Measurements from ENCODE around the gene TMEM138. TPM values are rescaled to one million over a fixed set of nuclear protein-coding genes. Genes with fewer than 3 reads are reported as not detected.
A peak's percentile ranks its signal among the peaks of the same experiment; 100 is the strongest.
"Not testable (repeated sequence)": the region's sequence is repeated elsewhere in the genome, so short reads cannot be mapped to it uniquely, and the experiment has no call there.

Gene TMEM138
- total RNA-seq, 6 experiments from 2014 or later: 49.0 to 63.1 (median 58.0) TPM

DNA sequence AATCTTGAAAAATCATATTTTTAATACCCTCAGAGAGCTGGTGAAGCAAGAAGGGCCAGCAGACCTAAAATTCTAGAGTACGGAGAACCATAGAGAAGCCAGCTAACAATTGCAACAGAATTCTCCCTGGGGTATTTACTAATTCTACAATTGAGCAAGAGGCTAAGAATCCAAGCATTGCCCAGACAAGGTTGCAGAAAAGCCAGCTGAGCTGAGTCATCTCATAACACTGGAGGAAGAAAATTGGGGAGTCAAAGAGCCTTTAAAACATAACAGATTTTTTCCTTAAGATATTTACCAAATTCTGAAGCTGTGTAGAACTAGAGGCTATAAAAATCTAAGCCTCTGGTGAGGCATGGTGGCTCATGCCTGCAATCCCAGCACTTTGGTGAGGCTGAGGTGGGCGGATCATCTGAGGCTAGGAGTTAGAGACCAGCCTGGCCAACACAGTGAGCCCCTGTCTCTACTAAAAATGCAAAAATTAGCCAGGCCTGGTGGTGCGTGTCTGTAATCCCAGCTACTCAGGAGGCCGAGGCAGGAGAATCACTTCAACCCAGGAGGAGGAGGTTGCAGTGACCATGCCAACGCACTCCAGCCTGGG lies 16.6 kb downstream of the TMEM138 start:
- Mint-ChIP-seq H3K36me3 (ENCODE audit: low read depth) (peaks cover 20% of the 10 kb centered on the region), H3K27me3 (ENCODE audit: insufficient read depth) (no peaks in the 10 kb centered on the region), H3K4me3 (peak overlapping the region; percentile 38), H3K4me1 (ENCODE audit: low read depth) (peaks cover 38% of the 10 kb centered on the region), H3K9me3 (no peaks in the 10 kb centered on the region; the same call in 1 of the 2 replicates), H3K27ac (peak overlapping the region; percentile 79)
- peak; percentile 96 for DNase-seq
- TF ChIP-seq, protein P1, sequence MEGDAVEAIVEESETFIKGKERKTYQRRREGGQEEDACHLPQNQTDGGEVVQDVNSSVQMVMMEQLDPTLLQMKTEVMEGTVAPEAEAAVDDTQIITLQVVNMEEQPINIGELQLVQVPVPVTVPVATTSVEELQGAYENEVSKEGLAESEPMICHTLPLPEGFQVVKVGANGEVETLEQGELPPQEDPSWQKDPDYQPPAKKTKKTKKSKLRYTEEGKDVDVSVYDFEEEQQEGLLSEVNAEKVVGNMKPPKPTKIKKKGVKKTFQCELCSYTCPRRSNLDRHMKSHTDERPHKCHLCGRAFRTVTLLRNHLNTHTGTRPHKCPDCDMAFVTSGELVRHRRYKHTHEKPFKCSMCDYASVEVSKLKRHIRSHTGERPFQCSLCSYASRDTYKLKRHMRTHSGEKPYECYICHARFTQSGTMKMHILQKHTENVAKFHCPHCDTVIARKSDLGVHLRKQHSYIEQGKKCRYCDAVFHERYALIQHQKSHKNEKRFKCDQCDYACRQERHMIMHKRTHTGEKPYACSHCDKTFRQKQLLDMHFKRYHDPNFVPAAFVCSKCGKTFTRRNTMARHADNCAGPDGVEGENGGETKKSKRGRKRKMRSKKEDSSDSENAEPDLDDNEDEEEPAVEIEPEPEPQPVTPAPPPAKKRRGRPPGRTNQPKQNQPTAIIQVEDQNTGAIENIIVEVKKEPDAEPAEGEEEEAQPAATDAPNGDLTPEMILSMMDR (IDR thresholded peaks at IDR 0.05): no peak

DNA sequence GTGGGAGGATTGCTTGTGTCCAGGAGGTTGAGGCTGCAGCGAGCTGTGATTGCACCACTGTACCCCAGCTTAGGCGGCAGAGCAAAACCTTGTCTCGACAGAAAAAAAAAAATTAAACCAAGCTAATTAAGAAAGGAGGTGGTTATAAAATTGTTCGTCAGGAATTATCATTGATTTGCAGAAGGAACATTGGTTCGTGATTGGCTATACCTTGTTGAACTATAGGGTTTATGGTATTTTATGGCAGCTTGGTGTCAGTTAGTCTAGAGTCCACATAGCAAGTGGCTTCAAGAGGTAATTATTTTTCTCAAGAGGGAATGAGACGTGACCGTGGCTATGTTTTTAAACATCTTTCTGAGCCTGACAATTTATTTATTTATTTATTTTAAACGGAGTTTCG lies 18.7 kb downstream of the TMEM138 start:
- H3K4me3 Mint-ChIP-seq: no peak overlapping the region
- H3K27ac Mint-ChIP-seq: no peak overlapping the region
- H3K9me3 Mint-ChIP-seq: no peaks in the 10 kb centered on the region
- no peak for DNase-seq
- H3K27me3 Mint-ChIP-seq (ENCODE audit: insufficient read depth): no peaks in the 10 kb centered on the region
- H3K4me1 Mint-ChIP-seq (ENCODE audit: low read depth): peaks cover 46% of the 10 kb centered on the region
- peaks cover 12% of the 10 kb centered on the region for H3K36me3 Mint-ChIP-seq (ENCODE audit: low read depth)
- TF ChIP-seq, protein P1 (IDR thresholded peaks at IDR 0.05): no peak

DNA sequence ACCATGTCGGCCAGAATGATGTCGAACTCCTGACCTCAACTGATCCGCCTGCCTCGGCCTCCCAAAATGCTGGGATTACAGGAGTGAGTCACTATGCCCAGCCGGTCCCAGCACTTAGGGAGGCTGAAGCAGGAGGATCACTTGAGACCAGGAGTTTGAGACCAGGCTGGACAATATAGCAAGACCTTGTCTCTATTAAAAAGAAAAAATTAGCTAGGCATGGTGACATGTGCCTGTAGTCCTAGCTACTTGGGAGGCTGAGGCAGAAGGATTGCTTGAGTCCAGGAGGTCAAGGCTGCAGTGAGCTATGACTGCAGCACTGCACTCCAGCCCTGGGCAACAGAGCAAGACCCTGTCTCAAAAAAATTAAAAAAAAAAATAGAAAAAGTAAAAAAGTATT lies 21.7 kb downstream of the TMEM138 start:
- not testable (repeated sequence) for H3K36me3 Mint-ChIP-seq (ENCODE audit: low read depth); H3K4me3 Mint-ChIP-seq; H3K27ac Mint-ChIP-seq; H3K9me3 Mint-ChIP-seq; H3K27me3 Mint-ChIP-seq (ENCODE audit: insufficient read depth); DNase-seq
- H3K4me1 Mint-ChIP-seq (ENCODE audit: low read depth): peaks cover 21% of the 10 kb centered on the region

DNA sequence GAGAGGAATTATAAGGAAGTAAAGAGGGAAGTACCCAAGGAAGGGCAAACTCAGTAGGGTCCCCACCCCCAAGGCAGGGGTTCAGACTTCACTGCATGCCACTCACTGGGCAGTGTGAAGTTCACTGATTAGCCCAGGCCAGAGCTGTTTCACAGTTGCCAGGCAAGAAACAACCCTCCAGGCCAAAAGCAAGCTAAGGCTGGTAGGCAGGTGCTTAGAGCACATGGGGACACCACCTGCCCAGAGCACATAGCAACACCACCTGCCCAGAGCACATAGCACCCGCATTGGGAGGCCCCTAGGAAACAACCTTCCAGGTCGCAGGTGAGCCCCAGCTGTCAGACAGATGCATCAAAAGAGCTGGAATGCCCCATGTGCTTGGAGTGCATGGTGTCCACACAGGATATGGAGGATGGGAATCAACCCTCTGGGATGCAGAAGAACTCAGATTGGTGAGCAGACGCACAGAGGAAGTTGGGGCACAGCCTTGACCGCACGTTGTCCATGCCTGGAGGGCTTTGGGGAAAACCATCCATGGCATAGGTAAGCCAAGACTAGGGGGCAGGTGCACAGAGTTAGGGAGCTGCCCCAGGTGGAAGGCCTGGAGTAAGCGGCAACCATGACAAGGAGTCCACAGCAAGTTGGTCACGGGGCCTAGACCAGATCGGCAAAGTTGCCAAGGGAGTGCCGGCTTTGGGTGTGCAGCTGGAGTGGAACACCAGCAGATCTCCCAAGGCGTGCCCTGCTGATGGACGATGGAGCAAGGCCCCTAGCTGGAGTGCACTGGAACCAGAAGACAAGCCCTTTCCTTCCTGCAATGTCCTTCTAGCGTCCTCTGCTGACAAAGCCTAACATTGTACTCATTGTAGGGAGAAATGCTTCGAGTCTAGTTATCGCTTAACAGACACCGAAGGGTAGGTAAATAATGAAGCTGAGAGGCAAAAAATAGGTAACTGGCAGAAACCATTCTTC lies 22.4 kb downstream of the TMEM138 start:
- no peak for DNase-seq
- Mint-ChIP-seq H3K36me3 (ENCODE audit: low read depth) (no peaks in the 10 kb centered on the region), H3K4me3 (no peak overlapping the region), H3K27ac (no peak overlapping the region), H3K9me3 (no peaks in the 10 kb centered on the region), H3K4me1 (ENCODE audit: low read depth) (peaks cover 14% of the 10 kb centered on the region), H3K27me3 (ENCODE audit: insufficient read depth) (no peaks in the 10 kb centered on the region; the same call in 1 of the 2 replicates)
- TF ChIP-seq, protein P1 (IDR thresholded peaks at IDR 0.05): no peak

DNA sequence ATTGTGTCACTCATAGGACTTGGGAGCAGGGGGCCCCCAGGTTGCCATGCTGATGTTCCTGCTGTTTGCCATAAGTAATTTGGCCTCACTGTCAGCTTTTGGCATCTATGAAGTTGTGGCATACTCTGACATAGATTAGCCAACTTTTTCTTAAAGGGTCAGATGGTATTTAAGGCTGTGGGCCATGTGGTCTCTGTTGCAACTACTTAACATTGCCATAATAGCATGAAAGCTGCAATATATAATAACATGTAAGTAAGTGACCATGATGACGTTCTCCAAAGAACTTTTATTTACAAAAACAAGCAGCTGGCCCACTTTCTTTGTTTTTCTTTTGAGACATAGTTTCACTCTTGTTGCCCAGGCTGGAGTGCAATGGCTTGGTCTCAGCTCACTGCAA lies 28.0 kb downstream of the TMEM138 start:
- Mint-ChIP-seq H3K4me1 (ENCODE audit: low read depth) (peaks cover 30% of the 10 kb centered on the region), H3K27ac (no peak overlapping the region), H3K4me3 (no peak overlapping the region), H3K9me3 (peaks cover 5% of the 10 kb centered on the region), H3K27me3 (ENCODE audit: insufficient read depth) (no peaks in the 10 kb centered on the region; the same call in 1 of the 2 replicates), H3K36me3 (ENCODE audit: low read depth) (peaks cover 7% of the 10 kb centered on the region)
- DNase-seq: no peak
- TF ChIP-seq, protein P1 (IDR thresholded peaks at IDR 0.05): no peak
